ENCODE measurements around the gene PDE4D.

The PDE4D gene

GRCh38 chr5:59554501-59554900 lies 339.0 kb downstream of the PDE4D start:
- no peak for DNase-seq (ENCODE audit: low spot score)

DNA sequence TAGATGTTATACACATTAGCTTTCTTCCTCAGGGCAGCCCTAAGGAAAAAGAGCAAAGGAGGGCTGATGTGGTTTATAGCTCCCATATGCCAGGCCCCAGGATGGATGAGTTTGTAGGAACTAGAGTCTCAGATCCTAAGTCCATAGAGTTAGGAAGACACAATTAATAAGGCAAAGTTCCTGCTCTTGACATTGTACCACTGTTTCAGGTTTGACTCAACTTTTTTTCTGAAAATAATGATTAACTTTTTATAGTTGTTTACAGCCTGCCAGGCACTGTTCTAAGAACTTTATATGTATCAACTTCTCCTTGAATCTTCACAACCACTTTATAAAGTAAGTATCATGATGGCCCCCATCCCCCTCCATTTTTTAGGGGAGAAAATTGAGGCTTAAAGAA lies 339.5 kb downstream of the PDE4D start:
- DNase-seq (ENCODE audit: low spot score) = no peak

- no peak for DNase-seq (ENCODE audit: low spot score)
These were observed 344.6 kb downstream of the PDE4D start for GRCh38 chr5:59548807-59549357.

DNA sequence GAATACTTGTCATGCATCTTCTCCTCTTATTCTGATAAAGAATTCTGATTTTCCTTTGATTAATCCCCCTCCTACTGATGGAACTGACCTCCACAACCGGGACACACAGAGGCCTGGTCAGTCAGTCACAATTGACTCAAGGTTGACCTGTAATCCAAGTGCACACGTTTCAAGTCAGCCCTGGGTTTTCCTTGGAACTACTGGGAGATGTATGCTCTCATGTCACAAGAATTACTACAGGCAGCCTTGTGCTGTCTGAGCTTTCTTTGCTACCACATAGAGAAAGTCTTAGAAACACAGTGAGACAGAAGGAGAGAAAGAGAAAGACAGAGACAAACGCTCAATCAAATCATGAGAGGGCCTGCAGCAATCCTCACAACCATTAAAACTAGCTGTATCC lies 345.8 kb downstream of the PDE4D start:
- no peak for DNase-seq (ENCODE audit: low spot score)

DNA sequence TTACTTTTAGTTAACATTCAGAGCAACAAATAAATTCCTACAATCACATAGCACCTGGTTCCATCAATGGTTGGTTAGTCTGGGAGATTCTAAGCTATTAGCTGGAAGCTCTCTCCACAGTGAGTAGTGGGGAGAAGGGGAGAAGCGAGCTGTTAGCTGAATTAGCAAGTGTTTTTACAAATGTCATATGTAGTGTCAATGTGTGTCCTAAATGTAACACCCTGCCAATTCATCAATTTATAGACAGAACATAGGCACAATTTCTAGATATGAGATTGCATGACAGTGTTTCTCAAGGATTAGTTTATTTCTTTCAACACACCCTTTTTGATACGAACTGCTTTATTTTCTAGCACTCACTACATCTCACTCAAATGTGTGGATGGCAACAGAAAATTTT lies 349.0 kb downstream of the PDE4D start:
- no peak for DNase-seq (ENCODE audit: low spot score)

GRCh38 chr5:59543821-59544442 lies 349.6 kb downstream of the PDE4D start:
- DNase-seq (ENCODE audit: low spot score) = no peak

GRCh38 chr5:59542851-59543820 lies 350.4 kb downstream of the PDE4D start:
- no peak for DNase-seq (ENCODE audit: low spot score)

GRCh38 chr5:59542306-59542705 lies 351.2 kb downstream of the PDE4D start:
- DNase-seq (ENCODE audit: low spot score) = no peak

- no peak for DNase-seq (ENCODE audit: low spot score)
These were observed 353.2 kb downstream of the PDE4D start for GRCh38 chr5:59540366-59540765.

- no peak for DNase-seq (ENCODE audit: low spot score)
These were observed 354.8 kb downstream of the PDE4D start for GRCh38 chr5:59538750-59539121.

- DNase-seq (ENCODE audit: low spot score) = no peak
These were observed 355.4 kb downstream of the PDE4D start for GRCh38 chr5:59537961-59538749.

DNA sequence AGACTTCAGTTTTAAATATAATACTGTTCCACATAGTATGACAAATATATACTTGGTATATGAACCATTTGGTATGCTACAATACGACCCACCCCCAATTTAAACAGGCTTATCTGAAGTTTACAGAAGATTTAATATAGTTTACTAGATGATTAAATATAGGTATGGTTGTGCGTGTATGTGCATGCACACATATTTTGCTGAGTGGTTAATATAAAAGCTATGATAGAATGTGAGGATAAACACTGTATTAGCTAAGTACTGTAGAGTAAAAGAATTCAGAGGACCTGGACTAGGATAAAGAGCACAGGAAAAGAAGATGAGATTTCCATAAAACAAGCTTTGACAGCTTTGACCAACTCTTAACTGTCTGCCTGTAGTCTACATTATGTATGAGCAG lies 356.7 kb downstream of the PDE4D start:
- no peak for DNase-seq (ENCODE audit: low spot score)

DNA sequence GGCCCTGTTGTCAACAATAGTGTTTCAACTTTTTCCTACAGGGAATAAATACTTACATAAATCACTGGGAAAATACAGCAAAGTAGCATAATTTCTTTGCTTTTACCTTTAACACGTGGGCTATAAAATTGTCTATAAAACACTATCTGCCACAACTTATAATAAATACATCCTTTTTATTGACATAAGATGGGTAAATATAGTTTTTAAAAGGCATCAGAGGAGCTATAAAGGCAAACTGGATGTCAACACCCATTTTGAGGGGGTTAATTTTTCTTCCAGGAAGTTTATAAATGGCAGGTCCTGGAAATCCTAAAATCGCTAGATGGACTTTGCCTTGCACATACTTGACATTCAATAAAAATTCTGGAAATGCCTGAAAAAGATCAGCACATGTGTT lies 358.0 kb downstream of the PDE4D start:
- no peak for DNase-seq (ENCODE audit: low spot score)

DNA sequence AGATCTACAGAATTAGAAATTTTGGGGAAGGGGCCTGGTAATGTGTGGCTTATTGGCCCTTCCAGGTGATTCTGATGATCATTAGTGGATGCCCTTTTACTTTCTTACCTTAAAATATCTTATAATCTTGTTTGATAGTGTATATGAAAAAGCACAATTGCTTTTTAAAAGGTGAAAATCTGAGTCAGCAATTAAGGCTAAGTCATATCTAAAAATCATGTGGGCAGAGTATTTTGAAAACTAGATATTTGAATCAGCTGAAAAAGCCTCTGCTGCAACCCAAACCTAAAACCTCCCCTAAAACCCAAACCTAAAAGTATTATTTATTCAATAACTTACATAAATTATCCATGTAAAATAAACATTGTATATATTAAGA lies 359.8 kb downstream of the PDE4D start:
- no peak for DNase-seq (ENCODE audit: low spot score)

- no peak for DNase-seq (ENCODE audit: low spot score)
These were observed 360.4 kb downstream of the PDE4D start for GRCh38 chr5:59532979-59533729.

DNA sequence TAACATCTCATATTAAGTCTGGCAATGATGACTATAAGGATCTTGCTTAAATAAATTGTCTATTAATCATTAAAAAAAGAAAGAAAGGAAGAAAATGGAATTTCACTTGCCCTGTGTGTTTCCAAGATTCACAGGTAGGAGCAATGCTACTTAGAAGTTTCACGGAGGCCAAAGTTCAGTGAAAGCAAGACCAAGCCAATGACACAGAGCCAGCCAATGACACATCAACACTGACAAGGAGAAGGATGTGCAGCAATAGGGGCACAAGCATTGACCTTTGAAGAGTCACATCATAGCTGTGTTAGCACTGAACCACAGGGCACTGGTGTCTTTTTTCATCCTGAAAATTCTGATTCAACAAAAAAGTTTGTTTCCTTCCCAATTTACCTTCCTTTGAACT lies 364.3 kb downstream of the PDE4D start:
- no peak for DNase-seq (ENCODE audit: low spot score)

GRCh38 chr5:59528202-59528862 lies 365.2 kb downstream of the PDE4D start:
- DNase-seq (ENCODE audit: low spot score) = peak; percentile 73

DNA sequence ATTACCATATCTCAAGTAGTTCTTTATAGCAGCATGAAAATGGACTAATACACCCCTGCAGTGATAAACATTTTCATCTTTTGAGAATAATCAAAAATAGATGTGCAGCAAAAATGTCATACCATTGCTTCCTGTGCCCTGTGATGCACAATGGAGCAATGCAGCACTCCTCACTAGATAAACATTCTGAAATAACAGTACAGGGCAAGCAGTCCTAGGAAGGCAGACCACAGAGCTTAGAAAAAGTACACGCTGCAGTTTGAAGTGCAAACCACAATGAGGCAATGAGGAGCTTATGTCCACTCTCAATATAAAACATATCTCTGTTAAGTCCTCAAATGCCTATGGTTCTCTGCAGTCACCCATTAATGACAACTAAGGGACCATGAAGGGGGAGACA lies 367.6 kb downstream of the PDE4D start:
- DNase-seq (ENCODE audit: low spot score) = no peak

GRCh38 chr5:59525311-59525710 lies 368.2 kb downstream of the PDE4D start:
- DNase-seq (ENCODE audit: low spot score) = no peak

DNA sequence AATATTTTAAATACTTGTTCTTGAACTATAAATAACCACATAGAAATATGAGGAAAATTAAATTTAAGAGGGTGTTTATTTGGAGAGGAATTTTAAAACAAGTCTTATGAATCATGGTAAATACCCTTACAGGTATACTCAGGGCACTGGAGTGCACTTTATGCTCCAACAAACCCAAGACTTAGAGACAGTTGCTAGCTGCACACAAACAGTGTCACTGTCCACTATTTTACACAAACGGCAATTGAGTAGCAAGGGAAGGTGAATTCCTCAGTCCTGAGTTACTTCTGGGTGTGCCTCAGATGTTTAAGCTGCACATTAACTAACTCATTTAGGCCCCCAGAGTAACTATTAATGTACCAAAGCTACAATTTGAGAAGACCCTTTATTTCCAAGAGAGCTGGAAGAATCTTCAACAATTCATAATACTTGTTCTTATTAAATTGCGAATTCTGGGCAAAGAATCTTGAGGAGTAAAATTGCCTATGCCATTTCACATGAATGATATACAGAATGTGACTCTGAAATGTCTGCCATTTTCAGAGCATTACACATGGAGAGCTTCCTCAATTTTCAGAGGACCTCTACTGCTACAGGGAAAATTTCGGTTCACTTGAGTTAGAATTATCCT lies 371.2 kb downstream of the PDE4D start:
- no peak for DNase-seq (ENCODE audit: low spot score)

Measured in SK-N-DZ (cell line).